B cell (primary cell): Measurements from ENCODE around the gene YY1. TPM values are rescaled to one million over a fixed set of nuclear protein-coding genes. Genes with fewer than 3 reads are reported as not detected.

Experiments
- ATAC-seq: fragments of 200-7000 bp; cut with Tn5 transposase; one replicate; pipeline ENCODE4 v1.10.0; 2021; ENCODE audit warnings: low read depth, mild to moderate bottlenecking, moderate number of reproducible peaks, moderate library complexity
- CTCF ChIA-PET: fragments of 350-600 bp; sonication (Branson Sonifier 250); formaldehyde crosslinking; loops from one replicate; lab custom pipeline; 2021; ENCODE audit warnings: antibody characterized with exemption, inconsistent platforms; lab: Charles Lee
- POLR2A ChIA-PET: fragments of 350-600 bp; sonication (Branson Sonifier 250); formaldehyde crosslinking; loops from one replicate; lab custom pipeline; 2021; ENCODE audit warnings: antibody characterized with exemption; lab: Charles Lee
- DNase-seq: peaks from one replicate; pipeline ENCODE4 v3.0.0; 2013
- H2AFZ ChIP-seq: 2 replicates; pipeline ENCODE4 v1.6.1; 2012; ENCODE audit warnings: mild to moderate bottlenecking, low read depth, low read length; ENCODE audit not compliant: insufficient read depth, poor library complexity, severe bottlenecking
- H3K27ac ChIP-seq, 2 donors: 1 replicate in 1 of 2; 2 replicates in 1 of 2; pipeline ENCODE4 v1.5.1; 2012 to 2013; ENCODE audit warnings: low read length in 2 of 2, mild to moderate bottlenecking in 2 of 2, moderate library complexity in 1 of 2
- H3K27me3 ChIP-seq, 4 experiments: fragments of 200-600 bp in 1 of 4; sonication (generic) in 1 of 4; replicated peaks in 1 of 4; 1 replicate in 2 of 4; 2 replicates in 2 of 4; pipeline versions ENCODE4 v1.6.1 to v1.7.0; 2013 to 2016; ENCODE audit warnings: low read length in 3 of 4, mild to moderate bottlenecking in 2 of 4, mixed read lengths in 1 of 4, moderate library complexity in 1 of 4; ENCODE audit not compliant: insufficient read depth in 4 of 4, control insufficient read depth in 3 of 4; ENCODE audit errors: control extremely low read depth in 1 of 4
- H3K36me3 ChIP-seq, 2 experiments: replicated peaks in 1 of 2; 1 replicate in 1 of 2; 2 replicates in 1 of 2; pipeline versions ENCODE4 v1.6.1 to v1.7.1; 2013; ENCODE audit warnings: low read length in 1 of 2; ENCODE audit not compliant: insufficient read depth in 2 of 2, control insufficient read depth in 1 of 2; ENCODE audit errors: control extremely low read depth in 1 of 2, extremely low read depth in 1 of 2
- H3K4me1 ChIP-seq, 2 donors: fragments of 200-600 bp in 1 of 2; sonication (generic) in 1 of 2; 1 replicate in 1 of 2; 2 replicates in 1 of 2; pipeline versions ENCODE4 v1.5.1 to v1.6.1; 2013 to 2017; ENCODE audit warnings: low read length in 2 of 2; ENCODE audit not compliant: control insufficient read depth in 2 of 2, insufficient read depth in 2 of 2
- H3K4me2 ChIP-seq: replicated peaks from 2 replicates; pipeline ENCODE3; 2012; ENCODE audit warnings: mild to moderate bottlenecking, low read depth, low read length; ENCODE audit not compliant: poor library complexity, severe bottlenecking
- H3K4me3 ChIP-seq, 5 experiments: fragments of 200-600 bp in 1 of 5; sonication (generic) in 1 of 5; 1 replicate in 3 of 5; 2 replicates in 2 of 5; pipeline versions ENCODE4 v1.5.1 to v1.7.0; 2011 to 2016; ENCODE audit warnings: low read length in 4 of 5, mild to moderate bottlenecking in 4 of 5, low read depth in 2 of 5, control low read depth in 1 of 5, moderate library complexity in 1 of 5; ENCODE audit not compliant: insufficient read depth in 1 of 5; ENCODE audit errors: control extremely low read depth in 1 of 5, extremely low read depth in 1 of 5
- H3K79me2 ChIP-seq: fragments of 200-600 bp; sonication (generic); one replicate; pipeline ENCODE4 v1.6.0; 2016; ENCODE audit warnings: low read length; ENCODE audit not compliant: control insufficient read depth, insufficient read depth
- H3K9ac ChIP-seq: fragments of 200-600 bp; sonication (generic); 2 replicates; pipeline ENCODE4 v1.6.1; 2017; ENCODE audit warnings: mild to moderate bottlenecking, low read length, moderate library complexity
- H3K9me3 ChIP-seq, 3 donors: one replicate each; pipeline versions ENCODE4 v1.6.1 to v1.7.1; 2013; ENCODE audit warnings: low read length in 2 of 3; ENCODE audit not compliant: control insufficient read depth in 2 of 3, insufficient read depth in 1 of 3; ENCODE audit errors: control extremely low read depth in 1 of 3
- H4K20me1 ChIP-seq: 2 replicates; pipeline ENCODE4 v1.6.0; 2012; ENCODE audit warnings: mild to moderate bottlenecking, low read length; ENCODE audit not compliant: insufficient read depth, control insufficient read depth, poor library complexity, severe bottlenecking
- H3K27ac Mint-ChIP-seq: one replicate; pipeline ENCODE4 v1.8.0; 2021; ENCODE audit warnings: mixed read lengths
- H3K27me3 Mint-ChIP-seq: one replicate; pipeline ENCODE4 v1.8.0; 2021; ENCODE audit warnings: mixed read lengths
- H3K4me1 Mint-ChIP-seq: one replicate; pipeline ENCODE4 v1.8.0; 2021; ENCODE audit warnings: mixed read lengths
- H3K4me3 Mint-ChIP-seq: one replicate; pipeline ENCODE4 v1.8.0; 2021; ENCODE audit warnings: mixed read lengths
- H3K9me3 Mint-ChIP-seq: one replicate; pipeline ENCODE4 v1.8.0; 2022; ENCODE audit warnings: mixed read lengths; ENCODE audit not compliant: insufficient read depth
- EZH2 ChIP-seq: IDR thresholded peaks from 2 replicates; pipeline ENCODE4 v1.6.1; 2012; ENCODE audit warnings: borderline replicate concordance, low read depth, mild to moderate bottlenecking, moderate library complexity, low read length; ENCODE audit not compliant: insufficient read depth, poor library complexity, severe bottlenecking
- WGBS: methylation state at CpG from one replicate; pipeline ENCODE4 v1.1.5; 2013; ENCODE audit warnings: missing lambda C conversion rate; ENCODE audit not compliant: insufficient coverage; 5-methylcytosine and 5-hydroxymethylcytosine counted together
- intact Hi-C: fragments of 100-400 bp; cut with micrococcal nuclease; formaldehyde crosslinking; loops from one replicate; pipeline ENCODE4 v1.10.0; 2022
- polyA plus RNA-seq: library from polyadenylated mRNA; depleted of rRNA; stranded (reverse); fragments of >200 nt; gene quantifications from 2 replicates; pipeline ENCODE4 v1.2.3, GENCODE V29; 2012
- small RNA-seq: library from RNA; depleted of rRNA; stranded (forward); fragments of <200 nt; gene quantifications from one replicate; pipeline ENCODE3, GENCODE V24; 2012; ENCODE audit warnings: low replicate concordance, low read depth; ENCODE audit not compliant: insufficient read length
- total RNA-seq, 2 donors: library from RNA; stranded (reverse); fragments of 120-200 nt in 1 of 2; gene quantifications; 1 replicate in 1 of 2; 2 replicates in 1 of 2; pipeline versions ENCODE4 v1.2.3 to v1.2.4, GENCODE V29; 2013 to 2022
- TF ChIP-seq, protein P1 (sequence below): fragments of 200-600 bp; IDR thresholded peaks from one replicate; pipeline ENCODE4 v1.8.0; 2022; ENCODE audit warnings: antibody characterized with exemption, mild to moderate bottlenecking

YY1 gene
- total and polyA plus RNA-seq, 2 donors (not counting 1 experiment from before 2014, with no cell fraction given), result 24.0 to 91.4 TPM

DNA sequence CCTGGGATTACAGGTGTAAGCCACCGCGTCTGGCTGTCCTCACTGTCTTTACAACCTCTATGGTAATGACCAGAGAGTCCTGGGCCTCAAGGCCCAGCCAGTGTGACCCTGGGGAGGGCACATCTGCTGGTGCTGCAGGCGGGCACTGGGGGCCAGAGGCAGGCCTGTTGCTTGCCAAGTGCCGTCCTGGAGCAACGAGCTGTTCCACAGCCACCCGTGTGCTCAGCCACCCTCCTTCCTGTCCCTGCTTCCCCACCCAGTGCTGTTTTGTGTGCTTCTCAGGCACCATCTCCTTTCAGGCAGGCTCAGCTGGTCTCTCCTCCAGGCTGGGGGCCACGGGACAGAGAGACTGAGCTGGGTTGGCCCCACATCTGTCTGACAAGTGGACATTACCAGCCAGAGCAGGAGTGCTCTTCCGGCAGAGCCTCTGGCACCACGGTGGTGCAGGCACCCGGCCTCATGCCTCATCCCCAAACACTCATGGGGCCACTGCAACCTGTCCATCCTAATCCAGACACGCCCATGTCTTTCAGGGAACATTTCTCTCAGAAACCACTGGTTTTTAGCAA lies 93.2 kb downstream of the YY1 start:
- ATAC-seq (no peak), DNase-seq (no peak)
- no peak overlapping the region for H3K4me2 ChIP-seq
- H3K27me3 ChIP-seq, result no peaks in the 10 kb centered on the region
- CTCF ChIA-PET, result no interaction called here
- Mint-ChIP-seq H3K4me3 (no peak overlapping the region), H3K27me3 (no peaks in the 10 kb centered on the region), H3K9me3 (no peaks in the 10 kb centered on the region), H3K4me1 (peaks cover 5% of the 10 kb centered on the region), H3K27ac (peak overlapping the region; percentile 81)
- POLR2A ChIA-PET, result interaction anchor here (1.0 kb wide), 1 partner anchor 9 kb away, joined by 3 read pairs; no protein-coding TSS in a partner anchor
- H4K20me1 ChIP-seq, result no peaks in the 10 kb centered on the region
- WGBS, result 87% methylated on average over 11 of the region's 11 CpGs
- peaks cover 0 to 16% of the 10 kb centered on the region in 2 donors for H3K4me1 ChIP-seq
- peaks cover 0 to 1% (median 0%) of the 10 kb centered on the region in 3 donors for H3K9me3 ChIP-seq
- H3K9ac ChIP-seq, result no peak overlapping the region
- H3K27ac ChIP-seq, result peak overlapping the region; percentile 56 to 70
- no peaks in the 10 kb centered on the region for H3K79me2 ChIP-seq
- intact Hi-C loops, result no loop called here
- H2AFZ ChIP-seq, result no peak overlapping the region
- peaks cover 0 to 7% of the 10 kb centered on the region in 2 experiments for H3K36me3 ChIP-seq
- H3K4me3 ChIP-seq, result no peak overlapping the region
- TF ChIP-seq, protein P1, sequence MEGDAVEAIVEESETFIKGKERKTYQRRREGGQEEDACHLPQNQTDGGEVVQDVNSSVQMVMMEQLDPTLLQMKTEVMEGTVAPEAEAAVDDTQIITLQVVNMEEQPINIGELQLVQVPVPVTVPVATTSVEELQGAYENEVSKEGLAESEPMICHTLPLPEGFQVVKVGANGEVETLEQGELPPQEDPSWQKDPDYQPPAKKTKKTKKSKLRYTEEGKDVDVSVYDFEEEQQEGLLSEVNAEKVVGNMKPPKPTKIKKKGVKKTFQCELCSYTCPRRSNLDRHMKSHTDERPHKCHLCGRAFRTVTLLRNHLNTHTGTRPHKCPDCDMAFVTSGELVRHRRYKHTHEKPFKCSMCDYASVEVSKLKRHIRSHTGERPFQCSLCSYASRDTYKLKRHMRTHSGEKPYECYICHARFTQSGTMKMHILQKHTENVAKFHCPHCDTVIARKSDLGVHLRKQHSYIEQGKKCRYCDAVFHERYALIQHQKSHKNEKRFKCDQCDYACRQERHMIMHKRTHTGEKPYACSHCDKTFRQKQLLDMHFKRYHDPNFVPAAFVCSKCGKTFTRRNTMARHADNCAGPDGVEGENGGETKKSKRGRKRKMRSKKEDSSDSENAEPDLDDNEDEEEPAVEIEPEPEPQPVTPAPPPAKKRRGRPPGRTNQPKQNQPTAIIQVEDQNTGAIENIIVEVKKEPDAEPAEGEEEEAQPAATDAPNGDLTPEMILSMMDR, result no peak
- TF ChIP-seq EZH2, result no peak

Small RNAs within 50 kb of the gene (small RNA-seq; reads per million reads assigned to genes)
- gene MIR345 (not detected), gene RN7SL523P (not detected)

Other genes with a start within 250 kb of the YY1 start
- 484 and 486 TPM in 2 replicates for gene EVL, start 173.7 kb upstream of the YY1 start, total RNA-seq
- gene EVL, start 173.7 kb upstream of the YY1 start, polyA plus RNA-seq, result 892 and 1,004 TPM in 2 replicates
- gene DEGS2, start 79.5 kb upstream of the YY1 start, total RNA-seq, result 5.8 and 6.4 TPM in 2 replicates
- 0.82 and 1.4 TPM in 2 replicates for gene DEGS2, start 79.5 kb upstream of the YY1 start, polyA plus RNA-seq
- gene SLC25A29, start 67.3 kb downstream of the YY1 start, total RNA-seq, result 99.9 and 108 TPM in 2 replicates
- 15.1 and 71.3 TPM in 2 replicates for gene SLC25A29, start 67.3 kb downstream of the YY1 start, polyA plus RNA-seq
- not detected in 2 replicates for gene SLC25A47, start 84.2 kb downstream of the YY1 start, total RNA-seq
- gene SLC25A47, start 84.2 kb downstream of the YY1 start, polyA plus RNA-seq, result not detected in 2 replicates
- 4.7 and 7.5 TPM in 2 replicates for gene WDR25, start 137.3 kb downstream of the YY1 start, total RNA-seq
- 1.9 and 3.0 TPM in 2 replicates for gene WDR25, start 137.3 kb downstream of the YY1 start, polyA plus RNA-seq